Gastrocnemius medialis (tissue), 4 donors: ENCODE data around the gene RIN3.

Experiments
- POLR2A ChIP-seq, 2 donors: fragments of 450-650 bp; IDR thresholded peaks; one replicate each; pipeline ENCODE4 v1.6.1; 2017; ENCODE audit warnings: antibody characterized with exemption in 2 of 2, mild to moderate bottlenecking in 2 of 2, moderate library complexity in 2 of 2
- TF ChIP-seq, protein P1 (sequence below), 5 experiments: fragments of 450-650 bp in 3 of 5; fragments of 200-600 bp in 2 of 5; sonication (generic) in 2 of 5; IDR thresholded peaks in 4 of 5; conservative IDR thresholded peaks in 1 of 5; 1 replicate in 4 of 5; 2 replicates in 1 of 5; pipeline ENCODE4 v1.5.1; 2016 to 2019; ENCODE audit warnings: antibody characterized with exemption in 5 of 5, mild to moderate bottlenecking in 3 of 5, moderate library complexity in 3 of 5

DNA sequence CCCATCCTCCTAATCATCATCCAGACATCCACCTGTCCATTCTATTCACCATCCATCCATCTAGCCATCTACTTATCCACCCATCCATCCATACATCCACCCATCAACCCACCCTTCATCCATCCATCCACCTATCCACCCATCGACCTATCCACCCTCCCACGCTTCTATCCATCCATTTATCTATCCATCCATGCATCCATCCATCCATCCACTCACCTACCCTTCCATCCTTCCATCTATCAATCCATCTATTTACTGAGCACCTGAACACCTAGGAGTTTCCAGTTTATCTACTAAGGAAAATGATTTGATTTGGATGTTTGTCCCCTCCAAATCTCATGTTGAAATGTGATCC, 7.5 kb downstream of the RIN3 start:
- TF ChIP-seq POLR2A (IDR thresholded peaks at IDR 0.05), result no peak
- TF ChIP-seq, protein P1, sequence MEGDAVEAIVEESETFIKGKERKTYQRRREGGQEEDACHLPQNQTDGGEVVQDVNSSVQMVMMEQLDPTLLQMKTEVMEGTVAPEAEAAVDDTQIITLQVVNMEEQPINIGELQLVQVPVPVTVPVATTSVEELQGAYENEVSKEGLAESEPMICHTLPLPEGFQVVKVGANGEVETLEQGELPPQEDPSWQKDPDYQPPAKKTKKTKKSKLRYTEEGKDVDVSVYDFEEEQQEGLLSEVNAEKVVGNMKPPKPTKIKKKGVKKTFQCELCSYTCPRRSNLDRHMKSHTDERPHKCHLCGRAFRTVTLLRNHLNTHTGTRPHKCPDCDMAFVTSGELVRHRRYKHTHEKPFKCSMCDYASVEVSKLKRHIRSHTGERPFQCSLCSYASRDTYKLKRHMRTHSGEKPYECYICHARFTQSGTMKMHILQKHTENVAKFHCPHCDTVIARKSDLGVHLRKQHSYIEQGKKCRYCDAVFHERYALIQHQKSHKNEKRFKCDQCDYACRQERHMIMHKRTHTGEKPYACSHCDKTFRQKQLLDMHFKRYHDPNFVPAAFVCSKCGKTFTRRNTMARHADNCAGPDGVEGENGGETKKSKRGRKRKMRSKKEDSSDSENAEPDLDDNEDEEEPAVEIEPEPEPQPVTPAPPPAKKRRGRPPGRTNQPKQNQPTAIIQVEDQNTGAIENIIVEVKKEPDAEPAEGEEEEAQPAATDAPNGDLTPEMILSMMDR (IDR thresholded peaks at IDR 0.05 in 4 of 5, conservative IDR thresholded peaks at IDR 0.05 in 1 of 5), result no peak
